SK-N-SH (cell line): ENCODE measurements around the gene SETD4. TPM values are rescaled to one million over a fixed set of nuclear protein-coding genes. Genes with fewer than 3 reads are reported as not detected.

Experiments
- CTCF ChIA-PET: fragments of 300-600, 350-600 bp; formaldehyde crosslinking; extraction: SDS; loops from one replicate; lab custom pipeline; 2021; lab: Yijun Ruan, JAX
- POLR2A ChIA-PET: fragments of 350-600 bp; sonication (Branson Sonifier 250); formaldehyde crosslinking; extraction: SDS; loops from one replicate; lab custom pipeline; 2020; ENCODE audit warnings: antibody characterized with exemption, inconsistent platforms; lab: Yijun Ruan, JAX
- DNase-seq: peaks from one replicate; pipeline ENCODE4 v3.0.0; 2012
- H2AFZ ChIP-seq: fragments of 200-600 bp; sonication (generic); 2 replicates; pipeline ENCODE4 v1.8.1; 2016; ENCODE audit warnings: antibody characterized with exemption, mild to moderate bottlenecking, low read depth
- H3F3A ChIP-seq: fragments of 200-600 bp; sonication (generic); replicated peaks from 2 replicates; pipeline ENCODE3; 2016; ENCODE audit warnings: antibody characterized with exemption, mild to moderate bottlenecking; ENCODE audit not compliant: insufficient read depth
- H3K27ac ChIP-seq, 2 experiments: fragments of 200-500 bp in 1 of 2; fragments of 200-600 bp in 1 of 2; sonication (Bioruptor generic) in 1 of 2; sonication (generic), shearing (Covaris generic) in 1 of 2; 2 replicates each; pipeline versions ENCODE4 v1.5.1 to v1.6.1; 2014 to 2016; ENCODE audit warnings: low read depth in 2 of 2, inconsistent platforms in 1 of 2, low read length in 1 of 2, mild to moderate bottlenecking in 1 of 2, mixed read lengths in 1 of 2
- H3K27me3 ChIP-seq: fragments of 200-600 bp; sonication (generic), shearing (Covaris generic); 2 replicates; pipeline ENCODE4 v1.6.1; 2016; ENCODE audit warnings: mixed run types; ENCODE audit not compliant: insufficient read depth
- H3K36me3 ChIP-seq, 2 experiments: fragments of 200-500 bp in 1 of 2; fragments of 200-600 bp in 1 of 2; sonication (Bioruptor generic) in 1 of 2; sonication (generic) in 1 of 2; replicated peaks in 1 of 2; 2 replicates each; pipeline versions ENCODE3 to v1.5.1; 2014 to 2016; ENCODE audit warnings: low read length in 1 of 2, mild to moderate bottlenecking in 1 of 2; ENCODE audit not compliant: insufficient read depth in 2 of 2, control insufficient read depth in 1 of 2
- H3K4me1 ChIP-seq, 2 experiments: fragments of 200-500 bp in 1 of 2; fragments of 200-600 bp in 1 of 2; sonication (Bioruptor generic) in 1 of 2; sonication (generic), shearing (Covaris generic) in 1 of 2; 2 replicates each; pipeline versions ENCODE4 v1.5.1 to v1.6.1; 2014 to 2016; ENCODE audit warnings: low read depth in 1 of 2, low read length in 1 of 2, mixed run types in 1 of 2; ENCODE audit not compliant: insufficient read depth in 2 of 2, control insufficient read depth in 1 of 2
- H3K4me2 ChIP-seq: fragments of 200-600 bp; sonication (generic), shearing (Covaris generic); 2 replicates; pipeline ENCODE4 v1.6.1; 2017; ENCODE audit warnings: mixed run types
- H3K4me3 ChIP-seq, 2 experiments: fragments of 200-500 bp in 1 of 2; fragments of 200-600 bp in 1 of 2; sonication (Bioruptor generic) in 1 of 2; sonication (generic), shearing (Covaris generic) in 1 of 2; 2 replicates each; pipeline versions ENCODE4 v1.5.1 to v1.8.1; 2014 to 2016; ENCODE audit warnings: low read depth in 2 of 2, inconsistent platforms in 1 of 2, low read length in 1 of 2, mild to moderate bottlenecking in 1 of 2, mixed read lengths in 1 of 2, moderate library complexity in 1 of 2
- H3K79me2 ChIP-seq: fragments of 200-600 bp; sonication (generic); 2 replicates; pipeline ENCODE4 v1.8.1; 2017; ENCODE audit warnings: mild to moderate bottlenecking; ENCODE audit not compliant: insufficient read depth
- H3K9ac ChIP-seq: fragments of 200-600 bp; sonication (generic); 2 replicates; pipeline ENCODE4 v1.6.1; 2017; ENCODE audit warnings: mixed run types
- H3K9me2 ChIP-seq: fragments of 200-600 bp; sonication (generic); 2 replicates; pipeline ENCODE4 v1.6.1; 2017; ENCODE audit warnings: mixed run types
- H3K9me3 ChIP-seq: fragments of 200-600 bp; sonication (generic); 2 replicates; pipeline ENCODE4 v1.6.1; 2017; ENCODE audit warnings: mixed run types, mild to moderate bottlenecking, moderate library complexity
- H4K20me1 ChIP-seq: fragments of 200-600 bp; sonication (generic); 2 replicates; pipeline ENCODE4 v1.6.1; 2017; ENCODE audit warnings: mild to moderate bottlenecking, mixed run types; ENCODE audit not compliant: insufficient read depth
- CHD2 ChIP-seq: fragments of 150-350 bp; IDR thresholded peaks from 2 replicates; pipeline ENCODE4 v1.6.1; 2018; ENCODE audit warnings: low read length; ENCODE audit not compliant: partially characterized antibody
- EZH2phosphoT487 ChIP-seq: fragments of 200-600 bp; sonication (generic); IDR thresholded peaks from 2 replicates; pipeline ENCODE4 v1.6.1; 2017; ENCODE audit warnings: low read depth, mixed run types, mild to moderate bottlenecking, antibody characterized with exemption, moderate library complexity, borderline replicate concordance
- FOXM1 ChIP-seq: IDR thresholded peaks from 2 replicates; pipeline ENCODE4 v1.4.0; 2012; ENCODE audit warnings: low read depth, mild to moderate bottlenecking
- GABPA ChIP-seq: IDR thresholded peaks from 2 replicates; pipeline ENCODE4 v1.4.0; 2012; ENCODE audit warnings: low read depth, mild to moderate bottlenecking
- MEF2A ChIP-seq: IDR thresholded peaks from 2 replicates; pipeline ENCODE4 v1.4.0; 2012; ENCODE audit warnings: low read depth, borderline replicate concordance
- MXI1 ChIP-seq: IDR thresholded peaks from 2 replicates; pipeline ENCODE4 v1.6.1; 2012; ENCODE audit warnings: mild to moderate bottlenecking, low read depth, low read length, improper control_type of control experiment
- POLR2AphosphoS5 ChIP-seq: IDR thresholded peaks from 2 replicates; pipeline ENCODE4 v1.6.1; 2012; ENCODE audit warnings: low read depth, low read length
- TAF1 ChIP-seq: IDR thresholded peaks from 2 replicates; pipeline ENCODE4 v1.6.1; 2012; ENCODE audit warnings: low read depth, mild to moderate bottlenecking, low read length, moderate library complexity, borderline replicate concordance
- YY1 ChIP-seq: IDR thresholded peaks from 2 replicates; pipeline ENCODE4 v1.4.0; 2012; ENCODE audit warnings: low read depth, mild to moderate bottlenecking
- WGBS: methylation state at CpG from one replicate; pipeline ENCODE4 v1.1.6; 2017; ENCODE audit warnings: low lambda C conversion rate; 5-methylcytosine and 5-hydroxymethylcytosine counted together
- polyA plus RNA-seq, 3 experiments: library from polyadenylated mRNA; depleted of rRNA; stranded (reverse); fragments of >200 nt; gene quantifications; 2 replicates each; pipeline ENCODE4 v1.2.3, GENCODE V29; 2012
- TF ChIP-seq, protein P1 (sequence below): IDR thresholded peaks from 2 replicates; pipeline ENCODE4 v1.4.0; 2012; ENCODE audit warnings: low read depth, borderline replicate concordance
- TF ChIP-seq, protein P2 (sequence below): IDR thresholded peaks from 2 replicates; pipeline ENCODE4 v1.4.0; 2012; ENCODE audit warnings: low read depth
- TF ChIP-seq, protein P3 (sequence below): IDR thresholded peaks from 2 replicates; pipeline ENCODE4; 2012
- TF ChIP-seq, protein P4 (sequence below): fragments of 150-350 bp; IDR thresholded peaks from 2 replicates; pipeline ENCODE4 v1.6.1; 2016; ENCODE audit warnings: mild to moderate bottlenecking, low read depth, low read length
- TF ChIP-seq, protein P5 (sequence below): IDR thresholded peaks from 2 replicates; pipeline ENCODE4 v1.6.1; 2012; ENCODE audit warnings: mild to moderate bottlenecking, low read depth, low read length, moderate library complexity

SETD4 gene
- polyA plus RNA-seq, 1 of the 3 experiments (the other 2 are of a cell fraction), result 15.9 TPM

DNA sequence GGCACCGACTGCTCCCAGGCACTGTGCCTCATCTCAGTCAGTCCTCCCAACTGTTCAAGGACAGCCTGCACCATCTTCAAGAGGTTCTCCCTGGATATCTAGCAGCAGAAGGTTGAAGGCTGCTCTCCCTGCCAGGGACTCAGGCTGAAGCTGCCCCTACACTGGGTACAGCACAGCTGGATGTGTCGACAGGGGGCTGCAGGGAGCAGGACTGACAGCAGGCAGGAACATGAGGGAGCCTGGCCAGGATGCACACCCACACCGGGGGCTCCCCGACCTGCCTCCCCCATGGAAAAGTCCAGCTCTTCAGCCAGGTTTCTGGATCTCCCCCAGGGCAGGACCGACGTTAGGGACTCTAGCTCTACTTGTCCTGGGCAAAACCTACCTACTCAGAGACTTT, 20.5 kb downstream of the SETD4 start:
- no peak overlapping the region for H3K9ac ChIP-seq
- peaks cover 63 to 80% of the 10 kb centered on the region in 2 experiments for H3K36me3 ChIP-seq
- TF ChIP-seq YY1 (no peak), MEF2A (no peak), POLR2AphosphoS5 (no peak), FOXM1 (no peak), TAF1 (no peak), CHD2 (no peak), MXI1 (no peak), EZH2phosphoT487 (no peak), GABPA (no peak)
- TF ChIP-seq, protein P1, sequence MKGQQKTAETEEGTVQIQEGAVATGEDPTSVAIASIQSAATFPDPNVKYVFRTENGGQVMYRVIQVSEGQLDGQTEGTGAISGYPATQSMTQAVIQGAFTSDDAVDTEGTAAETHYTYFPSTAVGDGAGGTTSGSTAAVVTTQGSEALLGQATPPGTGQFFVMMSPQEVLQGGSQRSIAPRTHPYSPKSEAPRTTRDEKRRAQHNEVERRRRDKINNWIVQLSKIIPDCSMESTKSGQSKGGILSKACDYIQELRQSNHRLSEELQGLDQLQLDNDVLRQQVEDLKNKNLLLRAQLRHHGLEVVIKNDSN, result no peak
- TF ChIP-seq, protein P2, sequence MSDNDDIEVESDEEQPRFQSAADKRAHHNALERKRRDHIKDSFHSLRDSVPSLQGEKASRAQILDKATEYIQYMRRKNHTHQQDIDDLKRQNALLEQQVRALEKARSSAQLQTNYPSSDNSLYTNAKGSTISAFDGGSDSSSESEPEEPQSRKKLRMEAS, result no peak
- TF ChIP-seq, protein P3, sequence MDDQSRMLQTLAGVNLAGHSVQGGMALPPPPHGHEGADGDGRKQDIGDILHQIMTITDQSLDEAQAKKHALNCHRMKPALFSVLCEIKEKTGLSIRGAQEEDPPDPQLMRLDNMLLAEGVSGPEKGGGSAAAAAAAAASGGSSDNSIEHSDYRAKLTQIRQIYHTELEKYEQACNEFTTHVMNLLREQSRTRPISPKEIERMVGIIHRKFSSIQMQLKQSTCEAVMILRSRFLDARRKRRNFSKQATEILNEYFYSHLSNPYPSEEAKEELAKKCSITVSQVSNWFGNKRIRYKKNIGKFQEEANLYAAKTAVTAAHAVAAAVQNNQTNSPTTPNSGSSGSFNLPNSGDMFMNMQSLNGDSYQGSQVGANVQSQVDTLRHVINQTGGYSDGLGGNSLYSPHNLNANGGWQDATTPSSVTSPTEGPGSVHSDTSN, result no peak
- TF ChIP-seq, protein P4, sequence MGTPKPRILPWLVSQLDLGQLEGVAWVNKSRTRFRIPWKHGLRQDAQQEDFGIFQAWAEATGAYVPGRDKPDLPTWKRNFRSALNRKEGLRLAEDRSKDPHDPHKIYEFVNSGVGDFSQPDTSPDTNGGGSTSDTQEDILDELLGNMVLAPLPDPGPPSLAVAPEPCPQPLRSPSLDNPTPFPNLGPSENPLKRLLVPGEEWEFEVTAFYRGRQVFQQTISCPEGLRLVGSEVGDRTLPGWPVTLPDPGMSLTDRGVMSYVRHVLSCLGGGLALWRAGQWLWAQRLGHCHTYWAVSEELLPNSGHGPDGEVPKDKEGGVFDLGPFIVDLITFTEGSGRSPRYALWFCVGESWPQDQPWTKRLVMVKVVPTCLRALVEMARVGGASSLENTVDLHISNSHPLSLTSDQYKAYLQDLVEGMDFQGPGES, result no peak
- TF ChIP-seq, protein P5, sequence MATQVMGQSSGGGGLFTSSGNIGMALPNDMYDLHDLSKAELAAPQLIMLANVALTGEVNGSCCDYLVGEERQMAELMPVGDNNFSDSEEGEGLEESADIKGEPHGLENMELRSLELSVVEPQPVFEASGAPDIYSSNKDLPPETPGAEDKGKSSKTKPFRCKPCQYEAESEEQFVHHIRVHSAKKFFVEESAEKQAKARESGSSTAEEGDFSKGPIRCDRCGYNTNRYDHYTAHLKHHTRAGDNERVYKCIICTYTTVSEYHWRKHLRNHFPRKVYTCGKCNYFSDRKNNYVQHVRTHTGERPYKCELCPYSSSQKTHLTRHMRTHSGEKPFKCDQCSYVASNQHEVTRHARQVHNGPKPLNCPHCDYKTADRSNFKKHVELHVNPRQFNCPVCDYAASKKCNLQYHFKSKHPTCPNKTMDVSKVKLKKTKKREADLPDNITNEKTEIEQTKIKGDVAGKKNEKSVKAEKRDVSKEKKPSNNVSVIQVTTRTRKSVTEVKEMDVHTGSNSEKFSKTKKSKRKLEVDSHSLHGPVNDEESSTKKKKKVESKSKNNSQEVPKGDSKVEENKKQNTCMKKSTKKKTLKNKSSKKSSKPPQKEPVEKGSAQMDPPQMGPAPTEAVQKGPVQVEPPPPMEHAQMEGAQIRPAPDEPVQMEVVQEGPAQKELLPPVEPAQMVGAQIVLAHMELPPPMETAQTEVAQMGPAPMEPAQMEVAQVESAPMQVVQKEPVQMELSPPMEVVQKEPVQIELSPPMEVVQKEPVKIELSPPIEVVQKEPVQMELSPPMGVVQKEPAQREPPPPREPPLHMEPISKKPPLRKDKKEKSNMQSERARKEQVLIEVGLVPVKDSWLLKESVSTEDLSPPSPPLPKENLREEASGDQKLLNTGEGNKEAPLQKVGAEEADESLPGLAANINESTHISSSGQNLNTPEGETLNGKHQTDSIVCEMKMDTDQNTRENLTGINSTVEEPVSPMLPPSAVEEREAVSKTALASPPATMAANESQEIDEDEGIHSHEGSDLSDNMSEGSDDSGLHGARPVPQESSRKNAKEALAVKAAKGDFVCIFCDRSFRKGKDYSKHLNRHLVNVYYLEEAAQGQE, result no peak
- TF ChIP-seq, all 33 proteins: peak for 0
- H2AFZ ChIP-seq, result no peak overlapping the region
- H4K20me1 ChIP-seq, result no peaks in the 10 kb centered on the region
- CTCF ChIA-PET, result interaction anchor here (1.1 to 1.7 kb wide), 2 partner anchors 20 to 73 kb away, joined by 3 to 4 read pairs; partner anchors contain the start of gene SETD4
- no peak overlapping the region for H3K4me3 ChIP-seq
- POLR2A ChIA-PET, result interaction anchor here (1.1 kb wide), 1 partner anchor 11 kb away, joined by 3 read pairs; no protein-coding TSS in a partner anchor
- no peaks in the 10 kb centered on the region for H3F3A ChIP-seq
- no peak for DNase-seq
- H3K27me3 ChIP-seq, result no peaks in the 10 kb centered on the region
- 92% methylated on average over 4 of the region's 6 CpGs for WGBS
- no peaks in the 10 kb centered on the region; the same call in 1 of the 2 replicates for H3K79me2 ChIP-seq
- no peak overlapping the region for H3K4me2 ChIP-seq
- H3K27ac ChIP-seq, result no peak overlapping the region
- H3K9me2 ChIP-seq, result no peaks in the 10 kb centered on the region
- peaks cover 0 to 20% of the 10 kb centered on the region in 2 experiments; a peak in 2 of 4 replicates for H3K4me1 ChIP-seq
- H3K9me3 ChIP-seq, result no peaks in the 10 kb centered on the region
